Measurements from ENCODE around the gene SIRT7.

SIRT7 gene

DNA sequence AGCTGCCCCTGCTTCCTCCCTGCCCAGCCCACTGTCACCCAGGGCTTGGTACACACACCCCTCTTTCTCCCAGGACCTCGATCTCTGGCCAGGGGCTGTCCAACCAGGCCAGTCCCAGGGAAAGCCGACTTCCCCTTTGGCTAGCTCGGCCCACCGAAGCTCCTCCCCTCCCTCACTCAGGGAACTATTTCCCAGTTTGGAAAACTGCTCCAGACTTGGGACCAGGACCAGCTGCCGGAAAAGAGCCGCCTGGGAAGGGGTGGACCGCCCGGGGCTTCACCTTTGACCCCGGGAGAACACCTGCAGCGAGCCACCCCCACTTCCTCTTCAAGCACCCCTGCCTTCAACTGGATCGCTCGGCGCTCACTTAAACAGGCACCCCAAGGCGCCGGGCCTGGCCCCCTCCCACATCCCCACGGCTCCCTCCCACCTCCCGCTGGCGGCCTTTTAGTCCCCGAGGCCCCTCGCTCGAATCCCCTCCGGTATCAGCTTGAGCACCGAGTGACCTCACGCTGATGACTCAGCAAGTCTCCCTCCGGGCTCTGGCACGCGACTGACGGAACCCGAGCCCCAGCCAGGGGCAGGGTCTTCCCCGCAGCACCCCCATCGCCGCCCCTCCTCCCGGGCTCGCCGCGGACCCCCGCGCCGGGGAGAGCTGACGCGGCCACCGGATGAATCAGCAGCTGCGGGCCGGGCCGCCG lies 8.6 kb upstream of the SIRT7 start:
- FAIRE-seq (no peak), DNase-seq (ENCODE audit: insufficient read length, low spot score) (no peak)
- no peak for TF ChIP-seq CTCF (IDR thresholded peaks at IDR 0.05; ENCODE audit: insufficient read depth, missing control alignments)

DNA sequence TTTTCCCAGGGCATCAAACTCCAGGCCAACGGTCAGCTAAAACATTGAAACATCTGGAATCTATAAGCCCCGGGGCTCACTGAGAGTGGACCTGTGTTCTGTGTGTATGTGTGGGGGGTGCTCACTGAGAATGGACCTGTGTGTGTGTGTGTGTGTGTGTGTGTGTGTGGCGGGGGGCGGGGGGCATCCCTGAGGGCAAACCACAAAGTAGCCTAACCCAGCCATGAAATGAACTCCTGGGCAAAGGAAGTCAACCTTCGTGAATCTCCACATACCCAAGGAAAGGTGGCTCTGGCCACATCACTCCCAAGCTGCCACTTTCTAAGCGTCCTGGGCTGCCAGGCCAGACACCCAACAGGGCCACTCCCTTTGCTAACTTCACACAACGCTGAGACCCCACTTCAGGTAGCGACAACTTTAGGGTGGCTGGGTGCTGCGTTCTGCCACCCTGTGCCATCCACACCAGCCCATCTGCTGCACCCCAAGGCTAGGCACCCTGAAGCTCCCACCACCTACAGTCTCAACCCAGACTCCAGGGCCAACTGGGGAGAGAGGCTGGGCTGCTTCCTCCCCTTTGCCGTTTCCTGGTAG lies 8.0 kb upstream of the SIRT7 start:
- FAIRE-seq (no peak), DNase-seq (ENCODE audit: insufficient read length, low spot score) (no peak)
- TF ChIP-seq CTCF (IDR thresholded peaks at IDR 0.05; ENCODE audit: insufficient read depth, missing control alignments), result no peak

GRCh38 chr17:81924557-81925532 lies 6.9 kb upstream of the SIRT7 start:
- no peak for FAIRE-seq
- no peak for DNase-seq (ENCODE audit: insufficient read length, low spot score)
- no peak for TF ChIP-seq CTCF (IDR thresholded peaks at IDR 0.05; ENCODE audit: insufficient read depth, missing control alignments)

DNA sequence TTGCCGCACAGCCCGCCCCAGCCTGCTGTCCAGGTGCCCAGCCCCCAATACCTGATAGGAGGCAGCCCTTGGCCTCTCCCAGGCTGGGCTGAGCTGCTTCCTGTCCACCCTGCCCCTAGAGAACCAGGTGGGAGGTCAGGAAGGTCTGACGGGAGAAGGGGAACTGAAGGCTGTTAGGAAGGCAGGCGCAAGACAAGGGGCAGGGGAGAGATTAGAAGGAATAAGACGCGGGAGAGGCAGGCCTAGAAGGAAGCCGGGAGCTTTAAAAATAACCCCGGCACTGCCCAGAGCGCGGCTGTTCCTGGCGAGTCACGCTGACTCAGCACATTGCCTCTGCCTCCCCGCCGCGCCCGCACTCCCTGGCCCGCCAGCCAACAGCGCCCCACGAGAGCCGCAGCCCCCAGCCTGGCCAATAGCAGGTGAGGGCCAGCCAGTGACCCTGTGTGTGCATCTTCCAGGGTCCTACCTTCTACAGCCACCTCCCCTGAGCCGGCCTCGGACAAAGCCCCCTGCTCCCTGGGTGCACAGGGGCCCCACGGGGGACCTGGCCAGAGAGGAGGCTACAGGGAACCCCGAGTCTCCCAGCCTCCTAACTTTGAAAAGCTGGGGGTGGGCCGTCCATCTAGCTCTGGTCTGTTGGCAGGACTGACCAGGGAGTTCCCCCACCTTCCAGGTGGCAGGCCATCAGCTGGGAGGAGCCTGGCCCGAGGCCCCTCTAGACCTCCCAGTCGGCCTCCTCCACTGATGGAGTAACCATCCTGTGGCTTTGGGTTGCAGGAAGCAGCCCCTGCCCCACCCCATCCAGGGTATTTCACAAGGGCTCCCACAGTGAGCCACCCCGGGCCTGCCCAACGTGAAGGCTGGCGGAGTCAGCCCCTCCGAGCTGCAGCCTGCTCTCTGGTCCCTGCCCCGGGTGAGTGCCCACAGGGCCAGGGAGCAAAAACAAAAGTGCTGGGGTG lies 5.6 kb upstream of the SIRT7 start:
- DNase-seq (ENCODE audit: insufficient read length, low spot score), result peak; percentile 71
- TF ChIP-seq CTCF (IDR thresholded peaks at IDR 0.05; ENCODE audit: insufficient read depth, missing control alignments), result no peak
- FAIRE-seq, result no peak

DNA sequence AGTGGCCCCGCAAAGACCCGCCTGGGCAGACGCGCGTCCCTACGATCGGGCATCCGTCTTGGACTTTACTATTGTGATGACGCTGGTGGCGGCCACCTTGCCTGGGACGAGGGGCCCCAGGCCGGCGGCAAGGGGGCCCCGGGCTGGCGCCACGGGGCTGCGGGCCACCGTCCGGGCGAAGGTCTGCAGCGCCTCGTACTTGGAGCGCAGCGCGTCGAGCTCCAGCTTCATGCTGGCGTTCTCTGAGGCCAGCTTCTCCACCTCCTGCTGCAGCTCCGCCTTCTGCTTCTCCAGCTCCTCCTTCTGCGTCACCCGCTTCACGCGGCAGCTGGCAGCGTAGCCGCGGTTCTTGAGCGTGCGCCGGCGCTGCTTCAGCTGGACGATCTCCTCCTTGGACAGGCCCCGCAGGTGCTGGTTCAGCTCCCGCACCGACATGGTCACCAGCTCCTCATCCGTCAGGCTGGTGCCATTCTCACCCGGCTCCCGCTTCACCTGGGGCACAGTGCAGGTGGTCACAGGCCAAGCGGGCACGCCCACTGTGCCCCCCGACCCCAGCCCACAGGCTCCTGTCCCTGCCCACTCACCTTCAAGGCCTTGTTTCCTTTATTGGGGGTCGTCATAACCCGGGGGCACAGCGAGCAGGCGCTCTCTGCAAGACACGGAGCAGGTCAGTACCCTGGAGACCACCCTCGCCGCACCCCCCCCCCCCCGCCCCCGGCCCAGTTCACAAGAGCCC lies 4.8 kb upstream of the SIRT7 start:
- no peak for TF ChIP-seq CTCF (IDR thresholded peaks at IDR 0.05; ENCODE audit: insufficient read depth, missing control alignments)
- DNase-seq (ENCODE audit: insufficient read length, low spot score) (no peak), FAIRE-seq (no peak)

DNA sequence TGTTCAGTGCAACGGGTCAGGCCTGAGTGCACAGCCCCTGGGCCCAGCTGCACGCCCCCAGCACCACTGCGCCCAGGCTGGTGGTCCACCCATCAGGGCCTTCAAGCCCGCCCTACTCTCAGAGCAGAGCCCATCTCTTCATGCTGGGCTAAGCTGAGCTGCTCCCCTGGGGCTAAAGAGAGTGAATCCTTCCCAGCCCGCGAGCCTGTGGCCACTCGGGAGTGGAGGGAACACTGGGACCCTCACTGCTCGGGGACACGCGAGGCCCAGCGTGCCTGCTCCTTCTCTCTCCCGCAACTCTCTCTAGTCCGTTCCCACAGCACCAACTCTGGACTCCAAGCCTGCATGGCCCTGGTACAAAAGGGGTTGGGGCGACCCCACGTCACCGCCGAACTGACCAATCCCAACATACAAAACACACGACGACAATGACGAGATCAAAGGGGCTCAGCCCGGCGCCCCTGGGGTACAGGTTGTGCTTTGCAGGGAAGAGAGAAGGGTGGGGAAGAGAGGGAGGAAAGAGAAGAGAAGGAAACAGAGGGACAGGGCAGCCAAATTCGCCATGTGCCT lies 4.1 kb upstream of the SIRT7 start:
- no peak for TF ChIP-seq CTCF (IDR thresholded peaks at IDR 0.05; ENCODE audit: insufficient read depth, missing control alignments)
- DNase-seq (ENCODE audit: insufficient read length, low spot score), result no peak
- FAIRE-seq, result no peak

Data from D721Med (cell line).